MCF 10A (cell line): ENCODE data around the gene ABCB1. TPM values are rescaled to one million over a fixed set of nuclear protein-coding genes. Genes with fewer than 3 reads are reported as not detected.

Experiments
- BruUV-seq: library from RNA; stranded (reverse); fragments of 400-500 nt; replicated peaks from 2 replicates; lab custom pipeline; 2021; lab: Mats Ljungman, UMichigan
- CTCF ChIA-PET: fragments of 300-600 bp; sonication (Branson Sonifier 250); formaldehyde crosslinking; extraction: SDS; loops from one replicate; lab custom pipeline; 2021; ENCODE audit warnings: antibody characterized with exemption, inconsistent platforms; lab: Yijun Ruan, JAX
- POLR2A ChIA-PET: fragments of 300-600, 350-650 bp; sonication (Branson Sonifier 250); formaldehyde crosslinking; extraction: SDS; loops from one replicate; lab custom pipeline; 2020; ENCODE audit warnings: antibody characterized with exemption, inconsistent platforms; lab: Yijun Ruan, JAX
- DNase-seq: peaks from one replicate; pipeline ENCODE4 v3.0.0-alpha.2; 2018; ENCODE audit not compliant: unreplicated experiment
- H3K27ac Mint-ChIP-seq: one replicate; pipeline ENCODE4 v1.8.0; 2022; ENCODE audit warnings: mild to moderate bottlenecking, low read depth, mixed read lengths; ENCODE audit not compliant: unreplicated experiment
- H3K27me3 Mint-ChIP-seq: one replicate; pipeline ENCODE4 v1.8.0; 2022; ENCODE audit warnings: mixed read lengths; ENCODE audit not compliant: insufficient read depth, unreplicated experiment
- H3K36me3 Mint-ChIP-seq: one replicate; pipeline ENCODE4 v1.8.0; 2022; ENCODE audit warnings: mild to moderate bottlenecking, moderate library complexity, mixed read lengths; ENCODE audit not compliant: insufficient read depth, unreplicated experiment
- H3K4me1 Mint-ChIP-seq: one replicate; pipeline ENCODE4 v1.8.0; 2022; ENCODE audit warnings: mixed read lengths; ENCODE audit not compliant: insufficient read depth, unreplicated experiment
- H3K4me3 Mint-ChIP-seq: one replicate; pipeline ENCODE4 v1.8.0; 2022; ENCODE audit warnings: mild to moderate bottlenecking, moderate library complexity, mixed read lengths; ENCODE audit not compliant: unreplicated experiment
- H3K9me3 Mint-ChIP-seq: one replicate; pipeline ENCODE4 v1.8.0; 2022; ENCODE audit warnings: mixed read lengths; ENCODE audit not compliant: unreplicated experiment
- intact Hi-C: fragments of 100-400 bp; cut with micrococcal nuclease; formaldehyde crosslinking; loops from 2 replicates; pipeline ENCODE4 v1.14.1; 2022
- total RNA-seq: library from RNA; stranded (reverse); gene quantifications from 2 replicates; pipeline ENCODE4 v1.2.3, GENCODE V29; 2022
- TF ChIP-seq, protein P1 (sequence below): fragments of 200-600 bp; IDR thresholded peaks from one replicate; pipeline ENCODE4 v1.8.0; 2022; ENCODE audit warnings: antibody characterized with exemption, mild to moderate bottlenecking; ENCODE audit not compliant: unreplicated experiment

ABCB1 gene
- total RNA-seq, 1 experiment from 2014 or later: not detected

GRCh38 chr7:87628780-87629569, 28.3 kb upstream of the ABCB1 start:
- peak overlapping the region; percentile 70 for H3K4me3 Mint-ChIP-seq
- H3K4me1 Mint-ChIP-seq: no peaks in the 10 kb centered on the region
- H3K27ac Mint-ChIP-seq: no peak overlapping the region
- H3K27me3 Mint-ChIP-seq: peaks cover 3% of the 10 kb centered on the region
- intact Hi-C loops: no loop called here
- peaks cover 4% of the 10 kb centered on the region for H3K36me3 Mint-ChIP-seq
- DNase-seq: no peak
- no peaks in the 10 kb centered on the region for H3K9me3 Mint-ChIP-seq
- ChIA-PET CTCF (interaction anchor here (0.6 kb wide), 1 partner anchor 30 kb away, joined by 3 read pairs; no protein-coding TSS in a partner anchor), POLR2A (interaction anchor here (0.6 kb wide), 1 partner anchor 588 kb away, joined by 3 read pairs; no protein-coding TSS in a partner anchor)
- BruUV-seq: no TSS peak
- TF ChIP-seq, protein P1, sequence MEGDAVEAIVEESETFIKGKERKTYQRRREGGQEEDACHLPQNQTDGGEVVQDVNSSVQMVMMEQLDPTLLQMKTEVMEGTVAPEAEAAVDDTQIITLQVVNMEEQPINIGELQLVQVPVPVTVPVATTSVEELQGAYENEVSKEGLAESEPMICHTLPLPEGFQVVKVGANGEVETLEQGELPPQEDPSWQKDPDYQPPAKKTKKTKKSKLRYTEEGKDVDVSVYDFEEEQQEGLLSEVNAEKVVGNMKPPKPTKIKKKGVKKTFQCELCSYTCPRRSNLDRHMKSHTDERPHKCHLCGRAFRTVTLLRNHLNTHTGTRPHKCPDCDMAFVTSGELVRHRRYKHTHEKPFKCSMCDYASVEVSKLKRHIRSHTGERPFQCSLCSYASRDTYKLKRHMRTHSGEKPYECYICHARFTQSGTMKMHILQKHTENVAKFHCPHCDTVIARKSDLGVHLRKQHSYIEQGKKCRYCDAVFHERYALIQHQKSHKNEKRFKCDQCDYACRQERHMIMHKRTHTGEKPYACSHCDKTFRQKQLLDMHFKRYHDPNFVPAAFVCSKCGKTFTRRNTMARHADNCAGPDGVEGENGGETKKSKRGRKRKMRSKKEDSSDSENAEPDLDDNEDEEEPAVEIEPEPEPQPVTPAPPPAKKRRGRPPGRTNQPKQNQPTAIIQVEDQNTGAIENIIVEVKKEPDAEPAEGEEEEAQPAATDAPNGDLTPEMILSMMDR: no peak

GRCh38 chr7:87627634-87627994, 26.9 kb upstream of the ABCB1 start:
- H3K36me3 Mint-ChIP-seq: peaks cover 4% of the 10 kb centered on the region
- CTCF ChIA-PET: no interaction called here
- H3K27ac Mint-ChIP-seq: no peak overlapping the region
- TF ChIP-seq, protein P1: no peak
- H3K9me3 Mint-ChIP-seq: no peaks in the 10 kb centered on the region
- peak overlapping the region; percentile 70 for H3K4me3 Mint-ChIP-seq
- peaks cover 15% of the 10 kb centered on the region for H3K27me3 Mint-ChIP-seq
- intact Hi-C loops: no loop called here
- no peaks in the 10 kb centered on the region for H3K4me1 Mint-ChIP-seq
- BruUV-seq: no TSS peak
- POLR2A ChIA-PET: no interaction called here
- no peak for DNase-seq

GRCh38 chr7:87625101-87625500, 24.4 kb upstream of the ABCB1 start:
- TF ChIP-seq, protein P1: no peak
- ChIA-PET POLR2A (no interaction called here), CTCF (interaction anchor here (0.6 kb wide), 1 partner anchor 14 kb away, joined by 4 read pairs; no protein-coding TSS in a partner anchor)
- Mint-ChIP-seq H3K4me1 (no peaks in the 10 kb centered on the region), H3K27me3 (peaks cover 15% of the 10 kb centered on the region), H3K36me3 (peaks cover 4% of the 10 kb centered on the region), H3K9me3 (no peaks in the 10 kb centered on the region), H3K27ac (no peak overlapping the region), H3K4me3 (no peak overlapping the region)
- intact Hi-C loops: no loop called here
- no TSS peak for BruUV-seq
- no peak for DNase-seq

GRCh38 chr7:87624628-87625027, 23.9 kb upstream of the ABCB1 start:
- no peak for DNase-seq
- H3K4me3 Mint-ChIP-seq: no peak overlapping the region
- H3K27ac Mint-ChIP-seq: no peak overlapping the region
- ChIA-PET CTCF (no interaction called here), POLR2A (no interaction called here)
- intact Hi-C loops: no loop called here
- BruUV-seq: no TSS peak
- H3K9me3 Mint-ChIP-seq: no peaks in the 10 kb centered on the region
- H3K27me3 Mint-ChIP-seq: peaks cover 15% of the 10 kb centered on the region
- H3K4me1 Mint-ChIP-seq: no peaks in the 10 kb centered on the region
- peaks cover 4% of the 10 kb centered on the region for H3K36me3 Mint-ChIP-seq
- TF ChIP-seq, protein P1: no peak
